Fibroblast of skin of right biceps (primary cell): ENCODE results near the gene PARP3.

ENCODE experiments used
- DNase-seq: peaks from one replicate; pipeline ENCODE4 v3.0.0-alpha.2; 2013

The PARP3 gene

GRCh38 chr3:51934139-51934850 lies 7.9 kb upstream of the PARP3 start:
- no peak for DNase-seq

GRCh38 chr3:51934991-51935885 lies 6.9 kb upstream of the PARP3 start:
- no peak for DNase-seq

GRCh38 chr3:51935886-51936755 lies 6.0 kb upstream of the PARP3 start:
- no peak for DNase-seq

- peak; percentile 11 for DNase-seq
These were observed 5.1 kb upstream of the PARP3 start for GRCh38 chr3:51937014-51937413.

GRCh38 chr3:51937611-51938450 lies 4.3 kb upstream of the PARP3 start:
- DNase-seq, result no peak

GRCh38 chr3:51938780-51939425 lies 3.3 kb upstream of the PARP3 start:
- DNase-seq, result no peak

- no peak for DNase-seq
These were observed 1.3 kb upstream of the PARP3 start for GRCh38 chr3:51940648-51941462.

GRCh38 chr3:51941463-51941797 lies 733 bp upstream of the PARP3 start:
- no peak for DNase-seq

GRCh38 chr3:51942603-51943450 lies 664 bp downstream of the PARP3 start:
- DNase-seq, result peak; percentile 67

- no peak for DNase-seq
These were observed 1.6 kb downstream of the PARP3 start for GRCh38 chr3:51943451-51944391.

GRCh38 chr3:51944451-51945021 lies 2.4 kb downstream of the PARP3 start:
- no peak for DNase-seq

- no peak for DNase-seq
These were observed 3.1 kb downstream of the PARP3 start for GRCh38 chr3:51945031-51945840.

- DNase-seq, result no peak
These were observed 4.0 kb downstream of the PARP3 start for GRCh38 chr3:51945926-51946705.

GRCh38 chr3:51946796-51947195 lies 4.6 kb downstream of the PARP3 start:
- no peak for DNase-seq

- DNase-seq, result no peak
These were observed 5.2 kb downstream of the PARP3 start for GRCh38 chr3:51947215-51947900.

- no peak for DNase-seq
These were observed 5.9 kb downstream of the PARP3 start for GRCh38 chr3:51948016-51948580.
